ENCODE data around the gene ZFYVE28.

Gene ZFYVE28

GRCh38 chr4:2270341-2271165, 147.9 kb downstream of the ZFYVE28 start:
- no peak for DNase-seq (ENCODE audit: low read depth)

GRCh38 chr4:2269618-2270163, 148.8 kb downstream of the ZFYVE28 start:
- no peak for DNase-seq (ENCODE audit: low read depth)

GRCh38 chr4:2269206-2269531, 149.3 kb downstream of the ZFYVE28 start:
- no peak for DNase-seq (ENCODE audit: low read depth)

- no peak for DNase-seq (ENCODE audit: low read depth)
Observed at GRCh38 chr4:2268357-2269205, 149.9 kb downstream of the ZFYVE28 start.

GRCh38 chr4:2267841-2268240, 150.6 kb downstream of the ZFYVE28 start:
- no peak for DNase-seq (ENCODE audit: low read depth)

GRCh38 chr4:2267320-2267811, 151.1 kb downstream of the ZFYVE28 start:
- no peak for DNase-seq (ENCODE audit: low read depth)

GRCh38 chr4:2266821-2267220, 151.6 kb downstream of the ZFYVE28 start:
- DNase-seq (ENCODE audit: low read depth), result no peak

- DNase-seq (ENCODE audit: low read depth), result no peak
Observed at GRCh38 chr4:2266181-2266580, 152.3 kb downstream of the ZFYVE28 start.

GRCh38 chr4:2265113-2266110, 153.0 kb downstream of the ZFYVE28 start:
- DNase-seq (ENCODE audit: low read depth), result no peak

GRCh38 chr4:2264481-2265041, 153.9 kb downstream of the ZFYVE28 start:
- no peak for DNase-seq (ENCODE audit: low read depth)

GRCh38 chr4:2263926-2264321, 154.5 kb downstream of the ZFYVE28 start:
- DNase-seq (ENCODE audit: low read depth), result no peak

GRCh38 chr4:2262944-2263250, 155.5 kb downstream of the ZFYVE28 start:
- DNase-seq (ENCODE audit: low read depth), result no peak

GRCh38 chr4:2262145-2262943, 156.1 kb downstream of the ZFYVE28 start:
- peak; percentile 96 for DNase-seq (ENCODE audit: low read depth)

- no peak for DNase-seq (ENCODE audit: low read depth)
Observed at GRCh38 chr4:2261853-2262144, 156.6 kb downstream of the ZFYVE28 start, which contains the start of gene MXD4. TSS of gene MXD4 (minus strand) at chr4:2262109. CDS start at chr4:2261980, 129 bp downstream.

GRCh38 chr4:2261110-2261852, 157.2 kb downstream of the ZFYVE28 start:
- DNase-seq (ENCODE audit: low read depth), result no peak

GRCh38 chr4:2260344-2261109, 157.9 kb downstream of the ZFYVE28 start:
- no peak for DNase-seq (ENCODE audit: low read depth)

GRCh38 chr4:2259541-2260343, 158.7 kb downstream of the ZFYVE28 start:
- no peak for DNase-seq (ENCODE audit: low read depth)

- no peak for DNase-seq (ENCODE audit: low read depth)
Observed at GRCh38 chr4:2259036-2259540, 159.4 kb downstream of the ZFYVE28 start.
